ENCODE data around the gene PKD1.

Gene PKD1

GRCh38 chr16:2087748-2088631 lies 47.7 kb downstream of the PKD1 start:
- Mint-ChIP-seq H3K36me3 (peaks cover 26% of the 10 kb centered on the region), H3K27ac (peak overlapping the region; percentile 82), H3K4me1 (peaks cover 16% of the 10 kb centered on the region), H3K9me3 (no peaks in the 10 kb centered on the region), H3K27me3 (no peaks in the 10 kb centered on the region), H3K4me3 (no peak overlapping the region)
- no peak for ATAC-seq

DNA sequence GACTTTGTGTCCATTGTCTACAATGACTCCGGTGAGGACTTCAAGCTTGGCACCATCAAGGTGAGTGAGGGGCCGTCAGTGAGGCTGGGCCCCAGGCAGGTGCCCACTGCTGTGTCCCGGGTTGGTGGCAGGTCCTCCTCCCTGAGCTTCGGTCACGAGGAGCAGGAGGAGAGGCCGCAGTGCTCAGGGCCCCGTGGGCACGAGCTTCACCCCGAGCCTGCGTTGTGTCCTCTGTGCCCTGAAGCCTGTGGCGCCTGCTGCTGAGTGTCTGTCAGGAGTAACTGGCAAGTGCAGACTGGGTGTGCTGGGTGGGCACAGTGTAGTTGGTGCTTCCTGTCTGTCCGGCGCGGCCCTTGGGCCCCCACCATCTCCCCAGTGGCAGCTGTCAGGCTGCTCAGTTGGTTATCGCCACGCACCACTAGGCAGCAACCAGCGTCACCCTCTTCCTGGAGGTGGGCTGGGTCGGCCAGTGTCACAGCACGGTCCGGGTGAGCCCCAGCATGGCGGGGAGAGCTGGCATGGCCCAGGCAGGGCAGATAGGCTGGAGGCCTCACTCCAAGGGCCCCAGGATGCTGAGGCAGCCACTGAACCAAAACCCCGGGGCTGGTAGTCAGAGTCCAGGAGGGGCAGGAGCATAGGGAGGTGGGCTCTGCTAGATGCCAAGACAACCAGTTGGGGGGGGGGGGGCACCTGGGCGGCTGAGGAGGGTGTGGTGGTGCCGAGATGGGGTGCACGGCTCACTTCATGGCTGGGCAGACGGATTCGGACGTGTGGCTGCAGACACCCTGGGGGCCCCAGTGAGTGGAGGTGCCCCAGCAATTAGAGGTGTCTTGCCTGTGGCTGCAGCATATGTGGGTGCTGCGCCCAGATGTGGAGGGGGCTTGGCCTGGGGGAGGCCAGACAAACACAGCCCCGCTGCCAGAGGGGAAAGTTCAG lies 48.6 kb downstream of the PKD1 start:
- ATAC-seq = peak; percentile 42
- no peaks in the 10 kb centered on the region for H3K9me3 Mint-ChIP-seq
- H3K27ac Mint-ChIP-seq = peak overlapping the region; percentile 82
- H3K36me3 Mint-ChIP-seq = peaks cover 33% of the 10 kb centered on the region
- H3K27me3 Mint-ChIP-seq = no peaks in the 10 kb centered on the region
- H3K4me3 Mint-ChIP-seq = no peak overlapping the region
- peaks cover 16% of the 10 kb centered on the region for H3K4me1 Mint-ChIP-seq

GRCh38 chr16:2086106-2086742 lies 49.5 kb downstream of the PKD1 start:
- no peak for ATAC-seq
- H3K4me3 Mint-ChIP-seq = no peak overlapping the region
- peak overlapping the region; percentile 82 for H3K27ac Mint-ChIP-seq
- H3K4me1 Mint-ChIP-seq = peaks cover 16% of the 10 kb centered on the region
- no peaks in the 10 kb centered on the region for H3K27me3 Mint-ChIP-seq
- H3K36me3 Mint-ChIP-seq = peaks cover 34% of the 10 kb centered on the region
- no peaks in the 10 kb centered on the region for H3K9me3 Mint-ChIP-seq

DNA sequence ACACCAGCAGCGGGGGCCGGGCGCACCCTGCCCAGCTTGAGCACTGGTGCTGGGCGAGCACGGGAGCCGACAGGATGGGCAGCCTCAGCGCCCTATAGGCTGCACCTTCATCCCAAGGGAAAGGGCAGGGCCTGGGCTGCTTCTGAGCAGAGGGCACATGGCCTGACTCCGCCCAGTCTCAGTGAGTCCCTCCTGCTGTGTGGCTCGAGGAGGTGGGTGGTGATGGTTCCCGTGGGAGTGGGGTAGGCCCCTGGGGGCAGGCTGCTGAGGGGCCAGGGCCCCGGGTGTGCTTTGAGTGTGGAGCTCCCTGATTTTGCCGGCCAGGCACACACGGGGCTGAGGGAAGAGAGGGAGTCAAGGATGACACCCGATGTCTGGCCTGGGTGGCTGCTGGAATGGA lies 50.0 kb downstream of the PKD1 start:
- H3K4me1 Mint-ChIP-seq = peaks cover 16% of the 10 kb centered on the region
- no peak for ATAC-seq
- H3K36me3 Mint-ChIP-seq = peaks cover 34% of the 10 kb centered on the region
- H3K4me3 Mint-ChIP-seq = no peak overlapping the region
- peak overlapping the region; percentile 44 for H3K27ac Mint-ChIP-seq
- no peaks in the 10 kb centered on the region for H3K27me3 Mint-ChIP-seq
- H3K9me3 Mint-ChIP-seq = no peaks in the 10 kb centered on the region

DNA sequence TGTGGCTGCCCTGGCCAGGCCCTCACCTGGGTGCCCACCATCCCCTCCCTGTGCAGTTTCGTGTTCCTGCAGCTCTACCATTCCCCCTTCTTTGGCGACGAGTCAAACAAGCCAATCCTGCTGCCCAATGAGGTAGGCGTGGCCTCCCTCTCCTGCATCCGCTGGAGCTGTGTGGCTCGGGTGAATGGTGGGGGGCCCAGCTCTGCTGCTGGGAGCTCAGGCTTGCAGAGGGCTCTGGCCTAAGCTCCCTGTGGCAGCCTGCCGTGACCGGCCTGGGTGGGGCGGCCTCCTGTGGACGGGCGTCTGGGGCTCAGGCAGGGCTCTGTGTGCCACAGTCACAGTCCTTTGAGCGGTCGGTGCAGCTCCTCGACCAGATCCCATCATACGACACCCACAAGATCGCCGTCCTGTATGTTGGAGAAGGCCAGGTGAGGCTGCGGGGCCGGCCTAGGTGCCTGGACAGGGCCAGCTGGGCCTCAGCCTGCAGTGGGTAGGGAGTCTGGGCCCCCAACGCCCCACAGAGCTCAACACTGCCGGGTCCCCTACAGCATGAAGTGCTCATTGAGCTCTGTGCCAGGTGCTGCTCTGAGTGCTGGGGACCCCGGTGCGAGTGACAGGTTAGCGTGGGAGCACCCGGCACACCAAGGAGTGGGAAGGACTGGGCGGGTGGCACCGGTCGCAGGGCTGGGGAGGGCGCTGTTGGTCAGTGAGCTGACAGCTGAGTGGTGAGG lies 50.6 kb downstream of the PKD1 start:
- no peak overlapping the region for H3K4me3 Mint-ChIP-seq
- no peaks in the 10 kb centered on the region for H3K27me3 Mint-ChIP-seq
- H3K9me3 Mint-ChIP-seq = no peaks in the 10 kb centered on the region
- no peak for ATAC-seq
- H3K36me3 Mint-ChIP-seq = peaks cover 34% of the 10 kb centered on the region
- H3K27ac Mint-ChIP-seq = peak overlapping the region; percentile 44
- peaks cover 16% of the 10 kb centered on the region for H3K4me1 Mint-ChIP-seq

DNA sequence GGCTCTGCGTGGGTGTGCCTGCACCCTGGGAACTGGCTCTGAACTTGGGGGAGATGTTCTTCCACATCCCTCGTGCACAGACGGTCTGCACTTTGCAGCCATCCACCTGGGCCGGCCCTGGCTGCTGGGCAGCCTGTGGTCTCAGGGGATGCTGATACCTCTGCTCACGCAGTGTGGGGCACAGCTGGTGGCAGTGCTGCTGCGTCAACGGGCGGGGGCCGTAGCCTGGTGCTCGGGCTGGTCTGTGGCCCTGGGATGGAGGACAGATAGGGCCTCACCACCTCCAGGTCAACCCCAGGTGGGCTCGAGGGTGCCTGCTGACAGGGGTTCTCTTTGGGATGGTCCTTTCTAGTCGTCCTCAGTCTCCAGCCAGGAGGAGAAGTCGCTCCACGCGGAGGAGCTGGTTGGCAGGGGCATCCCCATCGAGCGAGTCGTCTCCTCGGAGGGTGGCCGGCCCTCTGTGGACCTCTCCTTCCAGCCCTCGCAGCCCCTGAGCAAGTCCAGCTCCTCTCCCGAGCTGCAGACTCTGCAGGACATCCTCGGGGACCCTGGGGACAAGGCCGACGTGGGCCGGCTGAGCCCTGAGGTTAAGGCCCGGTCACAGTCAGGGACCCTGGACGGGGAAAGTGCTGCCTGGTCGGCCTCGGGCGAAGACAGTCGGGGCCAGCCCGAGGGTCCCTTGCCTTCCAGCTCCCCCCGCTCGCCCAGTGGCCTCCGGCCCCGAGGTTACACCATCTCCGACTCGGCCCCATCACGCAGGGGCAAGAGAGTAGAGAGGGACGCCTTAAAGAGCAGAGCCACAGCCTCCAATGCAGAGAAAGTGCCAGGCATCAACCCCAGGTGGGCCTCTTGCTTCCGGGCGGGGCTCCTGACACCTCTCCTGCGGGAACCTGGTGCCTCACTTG lies 51.6 kb downstream of the PKD1 start:
- no peak for ATAC-seq
- no peaks in the 10 kb centered on the region for H3K27me3 Mint-ChIP-seq
- peaks cover 33% of the 10 kb centered on the region for H3K36me3 Mint-ChIP-seq
- no peak overlapping the region for H3K27ac Mint-ChIP-seq
- peaks cover 16% of the 10 kb centered on the region for H3K4me1 Mint-ChIP-seq
- H3K9me3 Mint-ChIP-seq = no peaks in the 10 kb centered on the region
- no peak overlapping the region for H3K4me3 Mint-ChIP-seq

- no peak for ATAC-seq
- Mint-ChIP-seq H3K27me3 (no peaks in the 10 kb centered on the region), H3K36me3 (peaks cover 36% of the 10 kb centered on the region), H3K4me3 (no peak overlapping the region), H3K9me3 (no peaks in the 10 kb centered on the region), H3K4me1 (peaks cover 16% of the 10 kb centered on the region), H3K27ac (no peak overlapping the region)
Observed at GRCh38 chr16:2083409-2083808, 52.3 kb downstream of the PKD1 start.

DNA sequence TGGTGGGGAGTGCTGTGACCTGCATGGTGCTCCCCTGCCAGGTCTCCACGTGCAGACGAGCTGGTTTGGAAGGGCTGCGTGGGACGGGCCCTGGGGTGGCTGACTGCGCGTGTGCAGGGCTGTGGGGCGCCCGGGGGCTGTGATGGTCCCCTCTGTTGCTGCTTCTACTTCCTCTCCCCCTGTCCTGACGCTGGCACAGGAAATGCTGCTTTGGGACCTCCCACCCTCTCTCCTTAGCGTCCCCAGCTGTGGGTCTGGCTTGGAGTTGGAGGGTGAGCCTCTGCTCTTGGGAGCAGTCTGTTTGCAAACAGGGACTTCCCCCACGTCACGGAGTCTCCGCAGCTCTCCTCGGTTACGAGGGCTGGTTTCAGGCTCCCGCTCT lies 52.7 kb downstream of the PKD1 start:
- Mint-ChIP-seq H3K36me3 (peaks cover 34% of the 10 kb centered on the region), H3K27ac (no peak overlapping the region), H3K4me3 (no peak overlapping the region), H3K9me3 (no peaks in the 10 kb centered on the region), H3K27me3 (no peaks in the 10 kb centered on the region), H3K4me1 (peaks cover 16% of the 10 kb centered on the region)
- ATAC-seq = no peak

DNA sequence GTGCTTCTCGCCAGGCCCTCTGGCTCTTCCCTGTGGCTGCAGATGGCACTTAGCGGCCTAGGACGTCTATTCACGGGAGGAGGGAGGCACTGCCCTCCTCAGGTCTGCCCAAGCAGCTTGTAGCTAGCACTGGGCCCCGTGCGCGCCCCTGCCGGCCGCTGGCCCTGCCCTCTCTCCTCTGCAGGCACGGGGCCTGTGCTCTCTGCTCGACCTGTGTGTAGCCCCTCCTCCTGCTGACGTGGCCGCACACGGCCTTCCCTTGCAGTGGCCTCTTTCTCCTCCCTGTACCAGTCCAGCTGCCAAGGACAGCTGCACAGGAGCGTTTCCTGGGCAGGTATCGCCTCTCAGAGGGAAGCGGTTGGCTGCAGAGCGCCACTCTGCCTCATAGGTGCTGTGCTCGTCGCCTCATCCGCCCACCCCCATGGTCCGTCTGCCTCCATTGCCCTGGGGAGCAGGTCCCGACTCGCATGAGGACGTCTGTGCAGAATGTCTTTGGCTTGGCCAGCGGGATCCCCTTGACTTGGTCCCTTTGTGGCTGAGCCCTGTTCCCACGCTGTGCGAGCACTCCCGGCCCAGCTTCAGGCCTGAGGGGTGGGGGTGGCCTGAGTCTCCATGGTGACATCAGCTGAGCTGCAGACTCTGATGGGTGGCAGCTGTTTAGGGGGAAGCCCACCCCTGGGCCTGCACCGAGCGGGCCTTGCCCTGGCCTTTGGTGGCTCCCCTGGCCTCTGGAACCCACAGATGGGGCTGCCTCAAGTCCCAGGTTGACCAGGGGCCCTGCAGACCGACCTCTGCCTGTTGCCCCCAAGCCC lies 53.3 kb downstream of the PKD1 start:
- Mint-ChIP-seq H3K9me3 (no peaks in the 10 kb centered on the region), H3K27ac (no peak overlapping the region), H3K36me3 (peaks cover 36% of the 10 kb centered on the region), H3K4me1 (peaks cover 15% of the 10 kb centered on the region), H3K4me3 (no peak overlapping the region), H3K27me3 (no peaks in the 10 kb centered on the region)
- ATAC-seq = no peak

- no peak for ATAC-seq
- Mint-ChIP-seq H3K9me3 (no peaks in the 10 kb centered on the region), H3K4me3 (no peak overlapping the region), H3K27ac (no peak overlapping the region), H3K27me3 (no peaks in the 10 kb centered on the region), H3K4me1 (peaks cover 8% of the 10 kb centered on the region), H3K36me3 (peaks cover 37% of the 10 kb centered on the region)
Observed at GRCh38 chr16:2081201-2082084, 54.3 kb downstream of the PKD1 start.

GRCh38 chr16:2079991-2080390 lies 55.7 kb downstream of the PKD1 start:
- Mint-ChIP-seq H3K36me3 (peaks cover 42% of the 10 kb centered on the region), H3K9me3 (no peaks in the 10 kb centered on the region), H3K27me3 (no peaks in the 10 kb centered on the region), H3K4me1 (peaks cover under 1% of the 10 kb centered on the region), H3K4me3 (no peak overlapping the region), H3K27ac (no peak overlapping the region)
- ATAC-seq = no peak

DNA sequence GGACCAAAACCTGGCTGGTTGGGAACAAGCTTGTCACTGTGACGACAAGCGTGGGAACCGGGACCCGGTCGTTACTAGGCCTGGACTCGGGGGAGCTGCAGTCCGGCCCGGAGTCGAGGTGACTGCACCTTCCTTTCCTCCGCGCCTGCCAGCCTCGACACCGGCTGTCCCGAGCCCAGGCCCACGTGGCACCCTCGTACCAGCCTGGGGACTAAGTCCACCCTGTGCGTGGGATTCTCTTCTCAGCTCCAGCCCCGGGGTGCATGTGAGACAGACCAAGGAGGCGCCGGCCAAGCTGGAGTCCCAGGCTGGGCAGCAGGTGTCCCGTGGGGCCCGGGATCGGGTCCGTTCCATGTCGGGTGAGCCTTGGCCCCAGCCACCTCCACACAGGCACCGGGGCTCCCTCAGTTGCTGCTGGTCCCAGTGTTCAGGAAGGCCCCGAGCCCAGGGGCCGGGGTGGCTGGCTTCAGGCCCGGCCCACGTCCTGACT lies 56.3 kb downstream of the PKD1 start:
- Mint-ChIP-seq H3K36me3 (peaks cover 44% of the 10 kb centered on the region), H3K27me3 (no peaks in the 10 kb centered on the region), H3K4me3 (no peak overlapping the region), H3K4me1 (no peaks in the 10 kb centered on the region), H3K27ac (no peak overlapping the region), H3K9me3 (no peaks in the 10 kb centered on the region)
- no peak for ATAC-seq

Data from stimulated activated memory B cell treated with anti-CD40 and anti-IgM and Interleukin-4, amounts not matched to agents 10 μg/mL and 1 μg/mL and 100 μg/mL, for 72 hours (primary cell).